GM19099 (cell line): Measurements from ENCODE around the gene PTBP2.

Source experiments
- POLR2A ChIP-seq: IDR thresholded peaks from 3 replicates; pipeline ENCODE4 v1.6.1; 2011; ENCODE audit warnings: low read depth; ENCODE audit not compliant: insufficient read length; ENCODE audit errors: extremely low read depth

PTBP2 gene

GRCh38 chr1:96842215-96842614 lies 120.6 kb downstream of the PTBP2 start:
- TF ChIP-seq POLR2A, result no peak

GRCh38 chr1:96843196-96843595 lies 121.6 kb downstream of the PTBP2 start:
- no peak for TF ChIP-seq POLR2A

DNA sequence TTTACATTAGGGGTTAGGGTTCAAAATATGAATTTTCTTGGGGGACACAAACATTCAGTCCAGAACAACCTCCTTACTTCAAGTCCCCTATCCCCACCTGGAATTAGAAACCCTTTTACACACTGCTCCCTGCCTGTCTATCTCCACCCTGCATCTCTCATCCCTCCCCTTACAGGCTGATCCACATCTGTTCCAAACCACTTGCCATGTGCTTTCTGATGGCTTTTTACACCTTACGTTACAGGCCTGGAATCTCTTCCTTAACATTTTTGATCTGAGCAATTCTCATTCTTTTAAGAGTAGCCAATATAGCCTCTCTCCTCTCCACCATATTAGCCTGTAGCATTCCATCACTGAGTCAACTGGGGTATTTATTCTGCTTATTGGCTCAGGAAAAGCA lies 122.0 kb downstream of the PTBP2 start:
- TF ChIP-seq POLR2A, result no peak

DNA sequence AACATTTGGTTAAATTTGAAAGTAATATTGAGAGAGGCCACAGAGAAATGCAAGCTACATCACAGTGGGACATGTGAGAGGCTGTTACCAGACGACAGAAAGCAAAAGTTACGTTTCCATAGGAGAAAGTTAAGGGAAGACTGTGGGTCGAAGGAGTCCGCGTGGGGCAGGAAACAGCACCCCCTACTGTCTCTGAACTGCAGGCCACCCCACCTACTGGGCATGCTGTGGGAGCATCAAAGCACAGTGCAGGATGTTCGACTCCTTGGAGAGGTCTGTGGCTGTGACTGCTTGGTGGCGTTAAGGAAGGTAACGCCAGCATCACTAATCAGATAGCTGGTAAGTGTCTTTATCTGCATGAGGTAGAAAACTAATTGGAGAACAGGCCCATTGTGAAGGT lies 123.9 kb downstream of the PTBP2 start:
- no peak for TF ChIP-seq POLR2A

- no peak for TF ChIP-seq POLR2A
Observed at GRCh38 chr1:96861836-96862235, 140.3 kb downstream of the PTBP2 start.

DNA sequence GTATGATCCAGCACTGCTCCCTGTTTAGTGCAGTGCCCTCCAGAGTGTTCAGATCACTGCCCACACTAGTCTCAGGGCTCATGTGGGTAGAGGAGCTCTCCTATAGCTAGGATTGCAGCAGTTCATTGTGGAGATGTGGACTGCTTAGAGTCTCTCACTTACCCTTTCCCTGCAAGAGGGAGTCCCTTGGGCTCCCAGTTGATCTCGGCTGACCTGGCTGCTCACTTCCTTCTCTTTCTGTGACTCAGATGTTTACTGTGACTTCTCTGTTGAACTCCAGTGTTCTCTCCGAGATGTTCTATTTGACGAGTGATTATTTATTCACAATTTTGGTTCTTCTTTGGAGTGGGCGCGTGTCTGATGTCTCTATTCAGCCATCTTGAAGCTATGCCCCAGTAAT lies 141.9 kb downstream of the PTBP2 start:
- no peak for TF ChIP-seq POLR2A
